Right lobe of liver (tissue), 4 donors: ENCODE measurements around the gene CAST.

Experiments used
- POLR2A ChIP-seq: fragments of 450-650 bp; IDR thresholded peaks from one replicate; pipeline ENCODE4 v1.6.1; 2017; ENCODE audit warnings: antibody characterized with exemption, mild to moderate bottlenecking
- TF ChIP-seq, protein P1 (sequence below), 4 donors: fragments of 200-600 bp in 3 of 4; fragments of 450-650 bp in 1 of 4; IDR thresholded peaks; one replicate each; pipeline versions ENCODE4 v1.5.1 to v1.8.0; 2016 to 2022; ENCODE audit warnings: antibody characterized with exemption in 4 of 4, mild to moderate bottlenecking in 2 of 4
- donor health status: DM: no; HTN: no; CAD: no.
- donor health status: DM: no; HTN: no; CAD: no.
- donor health status: DM: no; HTN: yes; CAD: no.

DNA sequence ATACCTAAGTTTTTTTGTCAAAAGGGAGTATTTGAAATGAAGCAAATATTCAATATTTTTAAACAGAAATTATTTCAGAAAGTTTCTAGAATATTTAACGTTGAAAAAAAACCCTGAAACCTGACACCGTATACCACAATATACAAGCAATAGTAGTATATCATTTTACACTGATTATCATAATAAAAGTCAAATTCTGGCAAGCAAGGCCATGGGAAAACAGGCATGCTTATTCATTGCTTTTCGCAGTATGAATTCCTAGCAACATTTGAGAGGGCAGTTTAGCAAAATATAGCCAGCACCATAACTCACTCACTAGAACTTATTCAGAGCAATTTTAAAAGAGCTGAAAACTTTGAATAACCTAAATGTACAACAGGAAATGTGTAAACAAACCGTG, 99.4 kb downstream of the CAST start:
- TF ChIP-seq, protein P1, sequence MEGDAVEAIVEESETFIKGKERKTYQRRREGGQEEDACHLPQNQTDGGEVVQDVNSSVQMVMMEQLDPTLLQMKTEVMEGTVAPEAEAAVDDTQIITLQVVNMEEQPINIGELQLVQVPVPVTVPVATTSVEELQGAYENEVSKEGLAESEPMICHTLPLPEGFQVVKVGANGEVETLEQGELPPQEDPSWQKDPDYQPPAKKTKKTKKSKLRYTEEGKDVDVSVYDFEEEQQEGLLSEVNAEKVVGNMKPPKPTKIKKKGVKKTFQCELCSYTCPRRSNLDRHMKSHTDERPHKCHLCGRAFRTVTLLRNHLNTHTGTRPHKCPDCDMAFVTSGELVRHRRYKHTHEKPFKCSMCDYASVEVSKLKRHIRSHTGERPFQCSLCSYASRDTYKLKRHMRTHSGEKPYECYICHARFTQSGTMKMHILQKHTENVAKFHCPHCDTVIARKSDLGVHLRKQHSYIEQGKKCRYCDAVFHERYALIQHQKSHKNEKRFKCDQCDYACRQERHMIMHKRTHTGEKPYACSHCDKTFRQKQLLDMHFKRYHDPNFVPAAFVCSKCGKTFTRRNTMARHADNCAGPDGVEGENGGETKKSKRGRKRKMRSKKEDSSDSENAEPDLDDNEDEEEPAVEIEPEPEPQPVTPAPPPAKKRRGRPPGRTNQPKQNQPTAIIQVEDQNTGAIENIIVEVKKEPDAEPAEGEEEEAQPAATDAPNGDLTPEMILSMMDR (IDR thresholded peaks at IDR 0.05): no peak
- TF ChIP-seq POLR2A: no peak
